Measurements from ENCODE around the gene NECTIN1. TPM values are rescaled to one million over a fixed set of nuclear protein-coding genes. Genes with fewer than 3 reads are reported as not detected.

NECTIN1 gene
- total RNA-seq, 4 donors from 2014 or later, result 2.2 to 4.3 (median 2.5) TPM

GRCh38 chr11:119681361-119681910, 47.6 kb downstream of the NECTIN1 start:
- DNase-seq (ENCODE audit: low spot score) (no peak), ATAC-seq (ENCODE audit: low FRiP score) (no peak)
- TF ChIP-seq CTCF (IDR thresholded peaks at IDR 0.05), result no peak

GRCh38 chr11:119680541-119681360, 48.2 kb downstream of the NECTIN1 start:
- DNase-seq (ENCODE audit: low spot score), result no peak
- TF ChIP-seq CTCF (IDR thresholded peaks at IDR 0.05), result no peak
- no peak for ATAC-seq (ENCODE audit: low FRiP score)

GRCh38 chr11:119679346-119679745, 49.7 kb downstream of the NECTIN1 start:
- no peak for DNase-seq (ENCODE audit: low spot score)
- no peak for ATAC-seq (ENCODE audit: low FRiP score)
- no peak for TF ChIP-seq CTCF (IDR thresholded peaks at IDR 0.05)

GRCh38 chr11:119678351-119678750, 50.6 kb downstream of the NECTIN1 start:
- ATAC-seq (ENCODE audit: low FRiP score) (no peak), DNase-seq (ENCODE audit: low spot score) (no peak)

GRCh38 chr11:119677840-119678239, 51.2 kb downstream of the NECTIN1 start:
- ATAC-seq (ENCODE audit: low FRiP score), result no peak

More at GRCh38 chr11:119678351-119678750, 50.6 kb downstream of the NECTIN1 start:
- TF ChIP-seq CTCF (IDR thresholded peaks at IDR 0.05), result no peak

GRCh38 chr11:119676461-119677020, 52.5 kb downstream of the NECTIN1 start:
- no peak for DNase-seq (ENCODE audit: low spot score)
- TF ChIP-seq CTCF (IDR thresholded peaks at IDR 0.05), result no peak
- no peak for ATAC-seq (ENCODE audit: low FRiP score)

More at GRCh38 chr11:119677840-119678239, 51.2 kb downstream of the NECTIN1 start:
- TF ChIP-seq CTCF (IDR thresholded peaks at IDR 0.05), result no peak
- no peak for DNase-seq (ENCODE audit: low spot score)

Data from omental fat pad (tissue), 4 donors.